Fibroblast of lung (primary cell): ENCODE data around the gene ARID3A. TPM values are rescaled to one million over a fixed set of nuclear protein-coding genes. Genes with fewer than 3 reads are reported as not detected.

Experiments used
- DNase-seq, 2 donors: peaks; one replicate each; pipeline versions ENCODE4 v3.0.0 to v3.0.0-alpha.2; 2010; ENCODE audit warnings: low read depth in 2 of 2
- H2AFZ ChIP-seq: 2 replicates; pipeline ENCODE4 v1.5.1; 2012; ENCODE audit warnings: low read length, control low read depth, inconsistent platforms
- H3K27ac ChIP-seq: 2 replicates; pipeline ENCODE4 v1.5.1; 2011; ENCODE audit warnings: low read length, control low read depth; ENCODE audit not compliant: insufficient read depth
- H3K27me3 ChIP-seq: 2 replicates; pipeline ENCODE4 v1.5.1; 2011; ENCODE audit warnings: mild to moderate bottlenecking, low read length; ENCODE audit not compliant: control insufficient read depth, insufficient read depth
- H3K36me3 ChIP-seq: 2 replicates; pipeline ENCODE4 v1.5.1; 2011; ENCODE audit warnings: low read length; ENCODE audit not compliant: control insufficient read depth, insufficient read depth
- H3K4me1 ChIP-seq: 2 replicates; pipeline ENCODE4 v1.5.1; 2011; ENCODE audit warnings: low read length; ENCODE audit not compliant: control insufficient read depth, insufficient read depth; ENCODE audit errors: extremely low read depth
- H3K4me2 ChIP-seq: 2 replicates; pipeline ENCODE4 v1.5.1; 2011; ENCODE audit warnings: low read length, control low read depth; ENCODE audit not compliant: insufficient read depth; ENCODE audit errors: extremely low read depth
- H3K4me3 ChIP-seq, 4 experiments: fragments of 200-600 bp in 1 of 4; sonication (generic) in 1 of 4; replicated peaks in 1 of 4; 2 replicates each; pipeline ENCODE4 v1.5.1; 2011 to 2016; ENCODE audit warnings: low read length in 4 of 4, low read depth in 3 of 4, mild to moderate bottlenecking in 3 of 4, control low read depth in 2 of 4, inconsistent platforms in 1 of 4, mixed read lengths in 1 of 4; ENCODE audit not compliant: insufficient read depth in 1 of 4; ENCODE audit errors: control extremely low read depth in 1 of 4
- H3K79me2 ChIP-seq: 2 replicates; pipeline ENCODE4 v1.5.1; 2012; ENCODE audit warnings: mild to moderate bottlenecking, low read length, inconsistent platforms; ENCODE audit not compliant: control insufficient read depth, insufficient read depth
- H3K9ac ChIP-seq: 2 replicates; pipeline ENCODE4 v1.5.1; 2011; ENCODE audit warnings: mild to moderate bottlenecking, low read length, control low read depth; ENCODE audit not compliant: insufficient read depth
- H3K9me3 ChIP-seq: 2 replicates; pipeline ENCODE4 v1.5.1; 2012; ENCODE audit warnings: low read depth, low read length; ENCODE audit not compliant: control insufficient read depth, insufficient read depth
- H4K20me1 ChIP-seq: 2 replicates; pipeline ENCODE4 v1.5.1; 2011; ENCODE audit warnings: low read length; ENCODE audit not compliant: control insufficient read depth, insufficient read depth; ENCODE audit errors: extremely low read depth
- EZH2 ChIP-seq: IDR thresholded peaks from 2 replicates; pipeline ENCODE4 v1.5.1; 2012; ENCODE audit warnings: low read length, control low read depth, mild to moderate bottlenecking; ENCODE audit errors: missing control alignments
- polyA plus RNA-seq, 2 donors: library from polyadenylated mRNA; depleted of rRNA in 1 of 2; stranded (reverse) in 1 of 2; unstranded in 1 of 2; fragments of >200 nt; gene quantifications; 2 replicates each; pipeline ENCODE4 v1.2.1, GENCODE V29; 2011 to 2012; ENCODE audit warnings: missing spikeins in 1 of 2
- total RNA-seq: library from RNA; depleted of rRNA; stranded (reverse); fragments of >200 nt; gene quantifications from 2 replicates; pipeline ENCODE4 v1.2.1, GENCODE V29; 2014
- TF ChIP-seq, protein P1 (sequence below), 2 donors: IDR thresholded peaks in 1 of 2; conservative IDR thresholded peaks in 1 of 2; 1 replicate in 1 of 2; 2 replicates in 1 of 2; pipeline ENCODE4 v1.5.1; 2011 to 2012; ENCODE audit warnings: low read length in 2 of 2, control low read depth in 1 of 2, inconsistent platforms in 1 of 2, low read depth in 1 of 2, mild to moderate bottlenecking in 1 of 2

The ARID3A gene
- total and polyA plus RNA-seq, 2 donors (not counting 1 experiment from before 2014, with no cell fraction given): 6.4 to 14.9 TPM

DNA sequence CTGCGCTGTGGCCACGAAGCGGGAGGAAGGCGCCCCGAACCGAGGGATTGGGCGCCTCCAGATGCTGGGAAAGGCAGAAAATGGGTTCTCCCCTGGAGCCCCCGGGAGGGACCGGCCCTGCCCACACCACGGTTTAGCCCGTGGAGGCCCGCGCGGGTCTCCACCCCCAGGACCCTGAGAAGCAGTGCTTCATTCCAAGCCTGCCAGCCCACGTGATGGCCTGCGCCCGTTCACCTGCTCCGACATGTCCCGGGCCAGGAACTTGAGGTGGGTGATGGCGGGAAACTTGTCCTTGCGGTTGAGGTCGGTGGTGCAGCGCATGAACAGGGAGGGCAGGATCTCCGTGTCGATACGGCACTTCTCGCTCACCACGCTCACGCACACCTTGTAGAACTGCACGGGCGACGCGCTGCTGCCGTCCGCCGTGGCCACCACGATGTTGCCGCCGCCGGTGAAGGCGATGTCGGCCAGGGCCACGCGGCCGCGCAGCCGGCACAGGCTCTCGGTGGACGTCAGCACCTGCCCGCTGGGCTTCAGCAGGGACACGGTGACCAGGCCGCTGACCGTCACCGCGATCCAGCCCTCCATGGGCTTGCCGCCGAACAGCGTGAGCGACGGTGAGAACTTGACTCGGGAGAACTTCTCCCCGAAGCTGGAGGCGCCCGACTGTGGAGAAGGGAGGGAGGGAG lies 40.2 kb upstream of the ARID3A start:
- H2AFZ ChIP-seq: no peak overlapping the region
- no peaks in the 10 kb centered on the region for H3K4me1 ChIP-seq
- no peaks in the 10 kb centered on the region for H3K9me3 ChIP-seq
- H3K4me2 ChIP-seq: no peak overlapping the region
- H3K27ac ChIP-seq: no peak overlapping the region
- H3K9ac ChIP-seq: no peak overlapping the region
- TF ChIP-seq, protein P1, sequence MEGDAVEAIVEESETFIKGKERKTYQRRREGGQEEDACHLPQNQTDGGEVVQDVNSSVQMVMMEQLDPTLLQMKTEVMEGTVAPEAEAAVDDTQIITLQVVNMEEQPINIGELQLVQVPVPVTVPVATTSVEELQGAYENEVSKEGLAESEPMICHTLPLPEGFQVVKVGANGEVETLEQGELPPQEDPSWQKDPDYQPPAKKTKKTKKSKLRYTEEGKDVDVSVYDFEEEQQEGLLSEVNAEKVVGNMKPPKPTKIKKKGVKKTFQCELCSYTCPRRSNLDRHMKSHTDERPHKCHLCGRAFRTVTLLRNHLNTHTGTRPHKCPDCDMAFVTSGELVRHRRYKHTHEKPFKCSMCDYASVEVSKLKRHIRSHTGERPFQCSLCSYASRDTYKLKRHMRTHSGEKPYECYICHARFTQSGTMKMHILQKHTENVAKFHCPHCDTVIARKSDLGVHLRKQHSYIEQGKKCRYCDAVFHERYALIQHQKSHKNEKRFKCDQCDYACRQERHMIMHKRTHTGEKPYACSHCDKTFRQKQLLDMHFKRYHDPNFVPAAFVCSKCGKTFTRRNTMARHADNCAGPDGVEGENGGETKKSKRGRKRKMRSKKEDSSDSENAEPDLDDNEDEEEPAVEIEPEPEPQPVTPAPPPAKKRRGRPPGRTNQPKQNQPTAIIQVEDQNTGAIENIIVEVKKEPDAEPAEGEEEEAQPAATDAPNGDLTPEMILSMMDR (conservative IDR thresholded peaks at IDR 0.05 in 1 of 2, IDR thresholded peaks at IDR 0.05 in 1 of 2; ENCODE audit: low read depth in 1 of 2, low read length in 2 of 2): no peak
- TF ChIP-seq EZH2: no peak
- no peak overlapping the region for H3K4me3 ChIP-seq
- no peaks in the 10 kb centered on the region for H3K27me3 ChIP-seq
- H4K20me1 ChIP-seq: no peaks in the 10 kb centered on the region
- H3K36me3 ChIP-seq: peaks cover 55% of the 10 kb centered on the region
- H3K79me2 ChIP-seq: peaks cover under 1% of the 10 kb centered on the region
- no peak for DNase-seq

DNA sequence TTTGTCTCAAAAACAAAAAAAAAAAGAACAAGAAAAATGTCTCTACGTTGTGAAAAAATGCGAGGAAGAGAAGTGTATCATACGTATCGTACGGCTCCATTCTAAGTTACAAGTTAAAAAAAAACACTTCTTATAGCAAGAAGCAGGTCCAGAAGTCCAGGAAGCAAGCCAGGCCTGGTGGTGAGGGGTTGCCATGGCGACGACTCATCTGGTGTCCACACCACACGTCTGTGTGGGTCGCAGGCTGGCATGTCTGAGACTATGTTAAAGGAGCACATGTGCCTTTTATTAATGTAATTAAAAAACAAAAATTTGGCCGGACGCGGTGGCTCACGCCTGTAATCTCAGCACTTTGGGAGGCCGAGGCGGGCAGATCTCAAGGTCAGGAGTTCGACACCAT lies 38.8 kb upstream of the ARID3A start:
- Histone ChIP-seq H3K4me2 (no peak overlapping the region), H3K27ac (no peak overlapping the region), H3K27me3 (no peaks in the 10 kb centered on the region), H3K9ac (no peak overlapping the region), H2AFZ (no peak overlapping the region), H3K9me3 (no peaks in the 10 kb centered on the region), H3K79me2 (peaks cover 10% of the 10 kb centered on the region), H4K20me1 (no peaks in the 10 kb centered on the region), H3K4me1 (no peaks in the 10 kb centered on the region), H3K36me3 (peaks cover 44% of the 10 kb centered on the region), H3K4me3 (no peak overlapping the region)
- TF ChIP-seq EZH2: no peak
- TF ChIP-seq, protein P1 (conservative IDR thresholded peaks at IDR 0.05 in 1 of 2, IDR thresholded peaks at IDR 0.05 in 1 of 2; ENCODE audit: low read depth in 1 of 2, low read length in 2 of 2): no peak
- DNase-seq: peak; percentile 59 to 73

DNA sequence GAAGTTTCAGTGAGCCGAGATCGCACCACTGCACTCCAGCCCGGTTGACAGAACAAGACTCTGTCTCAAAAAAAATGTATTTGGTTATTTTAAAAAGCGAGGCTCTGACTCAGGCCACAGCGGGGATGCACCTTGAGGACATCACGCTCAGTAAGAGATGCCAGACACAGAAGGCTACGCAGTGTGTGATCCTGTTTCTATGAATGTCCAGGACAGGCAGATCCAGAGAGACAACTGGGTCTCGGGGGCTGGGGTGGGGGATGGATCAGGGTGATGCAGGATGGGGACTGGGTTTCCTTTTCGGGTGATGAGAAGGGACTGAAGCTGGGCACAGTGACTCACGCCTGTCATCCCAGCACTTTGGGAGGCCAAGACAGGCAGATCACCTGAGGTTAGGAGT lies 38.2 kb upstream of the ARID3A start:
- Histone ChIP-seq H3K4me3 (no peak overlapping the region), H3K79me2 (peaks cover 14% of the 10 kb centered on the region), H3K27ac (no peak overlapping the region), H3K4me2 (no peak overlapping the region), H3K9me3 (no peaks in the 10 kb centered on the region), H3K36me3 (peaks cover 40% of the 10 kb centered on the region), H2AFZ (no peak overlapping the region), H3K4me1 (no peaks in the 10 kb centered on the region), H3K9ac (no peak overlapping the region), H4K20me1 (no peaks in the 10 kb centered on the region), H3K27me3 (no peaks in the 10 kb centered on the region)
- no peak for DNase-seq
- TF ChIP-seq EZH2: no peak
- TF ChIP-seq, protein P1 (conservative IDR thresholded peaks at IDR 0.05 in 1 of 2, IDR thresholded peaks at IDR 0.05 in 1 of 2; ENCODE audit: low read depth in 1 of 2, low read length in 2 of 2): no peak
